ENCODE results near the gene ABLIM2. TPM values are rescaled to one million over a fixed set of nuclear protein-coding genes. Genes with fewer than 3 reads are reported as not detected.

The ABLIM2 gene
- total and polyA plus RNA-seq, 2 of the 13 experiments (the other 11 are each of a cell fraction or from before 2014, with no cell fraction given), result 0.20 to 0.37 TPM

DNA sequence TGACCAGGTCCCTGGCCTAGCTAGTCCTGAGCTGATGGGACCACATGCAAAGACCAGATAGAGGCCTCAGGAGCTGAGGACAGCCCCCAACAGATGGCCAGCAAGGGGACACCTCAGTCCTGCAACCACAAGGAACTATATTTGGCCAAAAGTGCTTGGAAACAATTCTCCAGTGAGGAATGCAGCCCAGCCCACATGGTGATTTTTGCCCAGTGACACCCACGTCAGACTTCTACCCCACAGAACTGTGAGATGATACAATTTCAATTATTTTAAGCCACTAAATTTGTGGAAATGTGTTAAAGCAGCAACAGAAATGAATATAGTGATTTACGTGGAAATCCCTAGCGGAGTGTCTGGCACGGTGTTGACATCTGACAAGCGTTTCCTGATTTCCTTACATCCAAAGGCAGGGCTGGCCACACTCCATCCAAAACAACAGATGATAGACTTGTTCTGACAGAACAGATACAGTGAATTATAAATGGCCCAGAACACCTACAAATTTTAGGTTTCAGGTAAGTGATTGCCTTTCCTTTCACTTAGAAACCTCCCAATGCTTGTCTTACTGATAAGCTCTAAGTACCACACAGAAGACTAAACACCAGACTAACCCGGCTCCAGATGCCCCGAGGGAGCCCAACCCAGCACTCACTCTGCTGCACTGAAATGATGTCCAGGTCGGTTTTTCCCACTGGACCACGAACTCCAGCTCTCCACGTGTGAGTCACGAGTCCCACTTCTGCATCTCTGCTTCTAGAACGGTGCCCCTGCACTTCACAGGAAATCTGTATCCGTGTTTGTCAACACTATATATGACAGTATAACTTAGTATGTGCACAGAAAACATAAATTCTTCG is 224.7 kb downstream of the ABLIM2 start:
- H2AFZ ChIP-seq (ENCODE audit: low read length), result no peak overlapping the region
- H3K4me3 ChIP-seq (replicated peaks in 1 of 3; ENCODE audit: insufficient read depth in 1 of 3, low read depth in 2 of 3, low read length in 3 of 3), result no peak overlapping the region
- H3K4me1 ChIP-seq (ENCODE audit: insufficient read depth, low read length), result peaks cover 32% of the 10 kb centered on the region
- BruUV-seq (replicated peaks), result no TSS peak
- no peak overlapping the region for H3K9ac ChIP-seq (ENCODE audit: insufficient read depth, low read depth, low read length)
- H3K4me2 ChIP-seq (ENCODE audit: low read depth, low read length), result no peak overlapping the region
- no peaks in the 10 kb centered on the region for H3K9me3 ChIP-seq (ENCODE audit: low read length)
- 84% methylated on average over 14 of the region's 14 CpGs for WGBS (ENCODE audit: low lambda C conversion rate)
- ChIA-PET POLR2A (no interaction called here), CTCF (ENCODE audit: low intra/inter-chr PET ratio, low total read pairs) (no interaction called here)
- in situ Hi-C loops (cut with HindIII; ENCODE audit: extremely low pct_ligation_motif_present, low pct_unique_long_range_greater_than_20kb) (no loop called here), intact Hi-C loops (cut with micrococcal nuclease; ENCODE audit: unreplicated experiment) (no loop called here)
- H3K27me3 ChIP-seq (ENCODE audit: control insufficient read depth in 1 of 2, insufficient read depth in 2 of 2, low read length in 2 of 2), result no peaks in the 10 kb centered on the region
- no peaks in the 10 kb centered on the region for H4K20me1 ChIP-seq (ENCODE audit: insufficient read depth, low read length)
- ATAC-seq (no peak), FAIRE-seq (no peak), DNase-seq (ENCODE audit: low spot score) (no peak)
- H3K27ac ChIP-seq (ENCODE audit: extremely low read length, insufficient read depth, low read length), result no peak overlapping the region
- H3K36me3 ChIP-seq (replicated peaks in 1 of 2; ENCODE audit: control insufficient read depth in 1 of 2, insufficient read depth in 2 of 2, low read length in 2 of 2), result no peaks in the 10 kb centered on the region; a peak in 1 of 5 replicates
- TF ChIP-seq, protein P1, sequence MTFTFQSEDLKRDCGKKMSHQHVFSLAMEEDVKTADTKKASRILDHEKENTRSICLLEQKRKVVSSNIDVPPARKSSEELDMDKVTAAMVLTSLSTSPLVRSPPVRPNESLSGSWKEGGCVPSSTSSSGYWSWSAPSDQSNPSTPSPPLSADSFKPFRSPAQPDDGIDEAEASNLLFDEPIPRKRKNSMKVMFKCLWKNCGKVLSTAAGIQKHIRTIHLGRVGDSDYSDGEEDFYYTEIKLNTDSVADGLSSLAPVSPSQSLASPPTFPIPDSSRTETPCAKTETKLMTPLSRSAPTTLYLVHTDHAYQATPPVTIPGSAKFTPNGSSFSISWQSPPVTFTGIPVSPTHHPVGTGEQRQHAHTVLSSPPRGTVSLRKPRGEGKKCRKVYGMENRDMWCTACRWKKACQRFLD (CRISPR knock-in tag; IDR thresholded peaks at IDR 0.05; ENCODE audit: borderline replicate concordance), result no peak
- no peak for TF ChIP-seq ZNF10 (CRISPR knock-in tag; IDR thresholded peaks at IDR 0.05; ENCODE audit: borderline replicate concordance, low read depth)
- TF ChIP-seq TMF1 (CRISPR knock-in tag; IDR thresholded peaks at IDR 0.05; ENCODE audit: low read depth), result no peak
- TF ChIP-seq, protein P2, sequence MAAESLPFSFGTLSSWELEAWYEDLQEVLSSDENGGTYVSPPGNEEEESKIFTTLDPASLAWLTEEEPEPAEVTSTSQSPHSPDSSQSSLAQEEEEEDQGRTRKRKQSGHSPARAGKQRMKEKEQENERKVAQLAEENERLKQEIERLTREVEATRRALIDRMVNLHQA (CRISPR knock-in tag; IDR thresholded peaks at IDR 0.05), result no peak
- TF ChIP-seq STAT5B (CRISPR knock-in tag; IDR thresholded peaks at IDR 0.05), result no peak
- TF ChIP-seq, protein P3, sequence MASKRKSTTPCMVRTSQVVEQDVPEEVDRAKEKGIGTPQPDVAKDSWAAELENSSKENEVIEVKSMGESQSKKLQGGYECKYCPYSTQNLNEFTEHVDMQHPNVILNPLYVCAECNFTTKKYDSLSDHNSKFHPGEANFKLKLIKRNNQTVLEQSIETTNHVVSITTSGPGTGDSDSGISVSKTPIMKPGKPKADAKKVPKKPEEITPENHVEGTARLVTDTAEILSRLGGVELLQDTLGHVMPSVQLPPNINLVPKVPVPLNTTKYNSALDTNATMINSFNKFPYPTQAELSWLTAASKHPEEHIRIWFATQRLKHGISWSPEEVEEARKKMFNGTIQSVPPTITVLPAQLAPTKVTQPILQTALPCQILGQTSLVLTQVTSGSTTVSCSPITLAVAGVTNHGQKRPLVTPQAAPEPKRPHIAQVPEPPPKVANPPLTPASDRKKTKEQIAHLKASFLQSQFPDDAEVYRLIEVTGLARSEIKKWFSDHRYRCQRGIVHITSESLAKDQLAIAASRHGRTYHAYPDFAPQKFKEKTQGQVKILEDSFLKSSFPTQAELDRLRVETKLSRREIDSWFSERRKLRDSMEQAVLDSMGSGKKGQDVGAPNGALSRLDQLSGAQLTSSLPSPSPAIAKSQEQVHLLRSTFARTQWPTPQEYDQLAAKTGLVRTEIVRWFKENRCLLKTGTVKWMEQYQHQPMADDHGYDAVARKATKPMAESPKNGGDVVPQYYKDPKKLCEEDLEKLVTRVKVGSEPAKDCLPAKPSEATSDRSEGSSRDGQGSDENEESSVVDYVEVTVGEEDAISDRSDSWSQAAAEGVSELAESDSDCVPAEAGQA (IDR thresholded peaks at IDR 0.05; ENCODE audit: low read depth), result no peak
- TF ChIP-seq, protein P3 (CRISPR knock-in tag; IDR thresholded peaks at IDR 0.05; ENCODE audit: borderline replicate concordance), result no peak
- TF ChIP-seq ZNF788 (CRISPR knock-in tag; IDR thresholded peaks at IDR 0.05; ENCODE audit: borderline replicate concordance), result no peak
- TF ChIP-seq SAP130 (CRISPR knock-in tag; IDR thresholded peaks at IDR 0.05; ENCODE audit: low read depth), result no peak
- TF ChIP-seq, protein P4, sequence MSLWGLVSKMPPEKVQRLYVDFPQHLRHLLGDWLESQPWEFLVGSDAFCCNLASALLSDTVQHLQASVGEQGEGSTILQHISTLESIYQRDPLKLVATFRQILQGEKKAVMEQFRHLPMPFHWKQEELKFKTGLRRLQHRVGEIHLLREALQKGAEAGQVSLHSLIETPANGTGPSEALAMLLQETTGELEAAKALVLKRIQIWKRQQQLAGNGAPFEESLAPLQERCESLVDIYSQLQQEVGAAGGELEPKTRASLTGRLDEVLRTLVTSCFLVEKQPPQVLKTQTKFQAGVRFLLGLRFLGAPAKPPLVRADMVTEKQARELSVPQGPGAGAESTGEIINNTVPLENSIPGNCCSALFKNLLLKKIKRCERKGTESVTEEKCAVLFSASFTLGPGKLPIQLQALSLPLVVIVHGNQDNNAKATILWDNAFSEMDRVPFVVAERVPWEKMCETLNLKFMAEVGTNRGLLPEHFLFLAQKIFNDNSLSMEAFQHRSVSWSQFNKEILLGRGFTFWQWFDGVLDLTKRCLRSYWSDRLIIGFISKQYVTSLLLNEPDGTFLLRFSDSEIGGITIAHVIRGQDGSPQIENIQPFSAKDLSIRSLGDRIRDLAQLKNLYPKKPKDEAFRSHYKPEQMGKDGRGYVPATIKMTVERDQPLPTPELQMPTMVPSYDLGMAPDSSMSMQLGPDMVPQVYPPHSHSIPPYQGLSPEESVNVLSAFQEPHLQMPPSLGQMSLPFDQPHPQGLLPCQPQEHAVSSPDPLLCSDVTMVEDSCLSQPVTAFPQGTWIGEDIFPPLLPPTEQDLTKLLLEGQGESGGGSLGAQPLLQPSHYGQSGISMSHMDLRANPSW (CRISPR knock-in tag; IDR thresholded peaks at IDR 0.05; ENCODE audit: borderline replicate concordance), result no peak
- no peak for TF ChIP-seq CBFB (CRISPR knock-in tag; IDR thresholded peaks at IDR 0.05)
- TF ChIP-seq ERF (CRISPR knock-in tag; IDR thresholded peaks at IDR 0.05), result no peak
- TF ChIP-seq ZNF883 (CRISPR knock-in tag; IDR thresholded peaks at IDR 0.05; ENCODE audit: not compliant biosample characterization), result no peak
- TF ChIP-seq DNMT3B (CRISPR knock-in tag; conservative IDR thresholded peaks at IDR 0.05), result no peak
- H3K79me2 ChIP-seq (ENCODE audit: insufficient read depth, low read length), result peaks cover 3% of the 10 kb centered on the region

Measured in HepG2 (cell line).